Activated CD4-positive, alpha-beta memory T cell treated with anti-CD3 and anti-CD28 coated beads, Interleukin-2, amount 10 ng/mL, durations not matched to agents 7 days and 5 days (primary cell): ENCODE data around the gene CHRNB1. TPM values are rescaled to one million over a fixed set of nuclear protein-coding genes. Genes with fewer than 3 reads are reported as not detected.
"Not testable (repeated sequence)": the region's sequence is repeated elsewhere in the genome, so short reads cannot be mapped to it uniquely, and the experiment has no call there.

Source experiments
- CTCF ChIA-PET: fragments of 350-600 bp; sonication (Branson Sonifier 250); formaldehyde crosslinking; loops from one replicate; lab custom pipeline; 2021; ENCODE audit warnings: antibody characterized with exemption, inconsistent platforms; lab: Charles Lee
- POLR2A ChIA-PET: fragments of 350-600 bp; sonication (Branson Sonifier 250); formaldehyde crosslinking; loops from one replicate; lab custom pipeline; 2021; ENCODE audit warnings: antibody characterized with exemption; lab: Charles Lee
- DNase-seq: peaks from one replicate; pipeline ENCODE4 v3.0.0-alpha.2; 2020
- H3K27ac Mint-ChIP-seq: one replicate; pipeline ENCODE4 v1.8.0; 2021; ENCODE audit warnings: mild to moderate bottlenecking, mixed read lengths
- H3K27me3 Mint-ChIP-seq: one replicate; pipeline ENCODE4 v1.8.0; 2021; ENCODE audit warnings: mixed read lengths
- H3K36me3 Mint-ChIP-seq: one replicate; pipeline ENCODE4 v1.8.0; 2021; ENCODE audit warnings: low read depth, mixed read lengths
- H3K4me1 Mint-ChIP-seq: one replicate; pipeline ENCODE4 v1.8.0; 2021; ENCODE audit warnings: mixed read lengths
- H3K4me3 Mint-ChIP-seq: one replicate; pipeline ENCODE4 v1.8.0; 2021; ENCODE audit warnings: mild to moderate bottlenecking, mixed read lengths
- H3K9me3 Mint-ChIP-seq: one replicate; pipeline ENCODE4 v1.8.0; 2021; ENCODE audit warnings: mixed read lengths
- total RNA-seq, 2 experiments: library from RNA; stranded (reverse); gene quantifications; one replicate each; pipeline ENCODE4 v1.2.3, GENCODE V29; 2021

CHRNB1 gene
- total RNA-seq, 2 experiments from 2014 or later: 13.0 to 14.6 TPM

GRCh38 chr17:7482742-7483088, 37.9 kb downstream of the CHRNB1 start:
- H3K27me3 Mint-ChIP-seq, DNase-seq, H3K9me3 Mint-ChIP-seq, CTCF ChIA-PET: not testable (repeated sequence)
- Mint-ChIP-seq H3K27ac (peak overlapping the region; percentile 98), H3K4me3 (peak overlapping the region; percentile 87), H3K36me3 (peaks cover 34% of the 10 kb centered on the region), H3K4me1 (peaks cover 65% of the 10 kb centered on the region)
- POLR2A ChIA-PET: interaction anchor here (0.9 to 13.0 kb wide), 10 partner anchors 13 to 447 kb away, joined by 3 to 232 read pairs (median 24); partner anchors contain the start of genes CHRNB1, FGF11, SLC16A13 and TMEM102

- ChIA-PET CTCF (interaction anchor here (0.6 to 5.7 kb wide), 2 partner anchors 47 to 137 kb away, joined by 3 to 47 read pairs; partner anchors contain the start of gene TMEM102), POLR2A (interaction anchor here (0.7 to 13.0 kb wide), 41 partner anchors 8 to 737 kb away, joined by 3 to 232 read pairs (median 4); partner anchors contain the start of genes ACAP1, CHRNB1, FGF11 and FXR2)
- peak; percentile 96 for DNase-seq
- H3K27ac Mint-ChIP-seq: peak overlapping the region; percentile 98
- no peaks in the 10 kb centered on the region for H3K9me3 Mint-ChIP-seq
- peak overlapping the region; percentile 87 for H3K4me3 Mint-ChIP-seq
- H3K36me3 Mint-ChIP-seq: peaks cover 35% of the 10 kb centered on the region
- H3K27me3 Mint-ChIP-seq: no peaks in the 10 kb centered on the region
- peaks cover 62% of the 10 kb centered on the region for H3K4me1 Mint-ChIP-seq
Measured at GRCh38 chr17:7483255-7484066, 38.6 kb downstream of the CHRNB1 start.

GRCh38 chr17:7484067-7484918, 39.4 kb downstream of the CHRNB1 start, which contains the start of gene POLR2A:
POLR2A (plus strand) TSS chr17:7484366.
- ChIA-PET POLR2A (interaction anchor here (0.7 to 13.0 kb wide), 48 partner anchors 8 to 736 kb away, joined by 3 to 232 read pairs (median 4); partner anchors contain the start of genes ACAP1, CD68, CHRNB1 and FGF11), CTCF (interaction anchor here (0.6 to 5.7 kb wide), 4 partner anchors 8 to 136 kb away, joined by 3 to 47 read pairs (median 4); partner anchors contain the start of gene TMEM102)
- H3K27ac Mint-ChIP-seq: peak within 1 kb of the TSS; percentile 98
- no peaks in the 10 kb centered on the region for H3K9me3 Mint-ChIP-seq
- peaks cover 66% of the 10 kb centered on the region for H3K4me1 Mint-ChIP-seq
- no peaks in the 10 kb centered on the region for H3K27me3 Mint-ChIP-seq
- peaks cover 39% of the 10 kb centered on the region for H3K36me3 Mint-ChIP-seq
- peak within 1 kb of the TSS; percentile 87 for H3K4me3 Mint-ChIP-seq
- peak; percentile 97 for DNase-seq

GRCh38 chr17:7484919-7485377, 40.1 kb downstream of the CHRNB1 start:
- POLR2A ChIA-PET: interaction anchor here (0.8 to 13.0 kb wide), 42 partner anchors 9 to 735 kb away, joined by 3 to 232 read pairs (median 6); partner anchors contain the start of genes ACAP1, CD68, CHRNB1 and FGF11
- peak overlapping the region; percentile 98 for H3K27ac Mint-ChIP-seq
- peak overlapping the region; percentile 87 for H3K4me3 Mint-ChIP-seq
- no peak for DNase-seq
- H3K27me3 Mint-ChIP-seq: no peaks in the 10 kb centered on the region
- H3K9me3 Mint-ChIP-seq: no peaks in the 10 kb centered on the region
- CTCF ChIA-PET: interaction anchor here (0.6 to 5.7 kb wide), 10 partner anchors 8 to 129 kb away, joined by 3 to 47 read pairs (median 4); partner anchors contain the start of genes MPDU1 and TMEM102
- peaks cover 66% of the 10 kb centered on the region for H3K4me1 Mint-ChIP-seq
- H3K36me3 Mint-ChIP-seq: peaks cover 42% of the 10 kb centered on the region

- H3K27ac Mint-ChIP-seq: peak overlapping the region; percentile 62
- POLR2A ChIA-PET: interaction anchor here (0.7 to 13.0 kb wide), 16 partner anchors 8 to 200 kb away, joined by 3 to 232 read pairs (median 6); partner anchors contain the start of genes CHRNB1, FGF11, MPDU1 and SENP3
- DNase-seq: no peak
- H3K4me3 Mint-ChIP-seq: peak overlapping the region; percentile 87
- no peaks in the 10 kb centered on the region for H3K9me3 Mint-ChIP-seq
- H3K27me3 Mint-ChIP-seq: no peaks in the 10 kb centered on the region
- H3K36me3 Mint-ChIP-seq: peaks cover 49% of the 10 kb centered on the region
- CTCF ChIA-PET: interaction anchor here (1.3 to 5.7 kb wide), 6 partner anchors 24 to 130 kb away, joined by 3 to 47 read pairs (median 6); partner anchors contain the start of gene TMEM102
- H3K4me1 Mint-ChIP-seq: peaks cover 67% of the 10 kb centered on the region
Measured at GRCh38 chr17:7486181-7486580, 41.3 kb downstream of the CHRNB1 start.

- no peak overlapping the region for H3K27ac Mint-ChIP-seq
- CTCF ChIA-PET: no interaction called here
Measured at GRCh38 chr17:7490144-7490543, 45.3 kb downstream of the CHRNB1 start.

GRCh38 chr17:7491583-7491982, 46.7 kb downstream of the CHRNB1 start:
- DNase-seq: no peak
- peaks cover 66% of the 10 kb centered on the region for H3K36me3 Mint-ChIP-seq
- ChIA-PET POLR2A (interaction anchor here (1.3 to 1.8 kb wide), 2 partner anchors 8 to 92 kb away, joined by 3 to 4 read pairs; partner anchors contain the start of genes MPDU1 and POLR2A), CTCF (no interaction called here)
- H3K4me1 Mint-ChIP-seq: peaks cover 60% of the 10 kb centered on the region
- H3K27me3 Mint-ChIP-seq: no peaks in the 10 kb centered on the region
- H3K4me3 Mint-ChIP-seq: no peak overlapping the region
- H3K27ac Mint-ChIP-seq: no peak overlapping the region
- H3K9me3 Mint-ChIP-seq: no peaks in the 10 kb centered on the region

More at GRCh38 chr17:7490144-7490543, 45.3 kb downstream of the CHRNB1 start:
- H3K36me3 Mint-ChIP-seq: peaks cover 63% of the 10 kb centered on the region
- POLR2A ChIA-PET: interaction anchor here (1.4 kb wide), 1 partner anchor 71 kb away, joined by 3 read pairs; no protein-coding TSS in a partner anchor
- no peaks in the 10 kb centered on the region for H3K27me3 Mint-ChIP-seq
- no peak for DNase-seq
- no peak overlapping the region for H3K4me3 Mint-ChIP-seq
- peaks cover 68% of the 10 kb centered on the region for H3K4me1 Mint-ChIP-seq
- H3K9me3 Mint-ChIP-seq: no peaks in the 10 kb centered on the region

- no peaks in the 10 kb centered on the region for H3K27me3 Mint-ChIP-seq
- no peaks in the 10 kb centered on the region for H3K9me3 Mint-ChIP-seq
- ChIA-PET POLR2A (interaction anchor here (1.2 to 4.4 kb wide), 2 partner anchors 9 to 14 kb away, joined by 3 to 25 read pairs; partner anchors contain the start of genes POLR2A and ZBTB4), CTCF (interaction anchor here (1.2 kb wide), 1 partner anchor 67 kb away, joined by 6 read pairs; no protein-coding TSS in a partner anchor)
- peaks cover 76% of the 10 kb centered on the region for H3K36me3 Mint-ChIP-seq
- peaks cover 40% of the 10 kb centered on the region for H3K4me1 Mint-ChIP-seq
- H3K4me3 Mint-ChIP-seq: no peak overlapping the region
- DNase-seq: no peak
- no peak overlapping the region for H3K27ac Mint-ChIP-seq
Measured at GRCh38 chr17:7493941-7494340, 49.1 kb downstream of the CHRNB1 start.

GRCh38 chr17:7495906-7496434, 51.1 kb downstream of the CHRNB1 start:
- H3K9me3 Mint-ChIP-seq: no peaks in the 10 kb centered on the region
- DNase-seq: no peak
- POLR2A ChIA-PET: interaction anchor here (0.9 to 4.4 kb wide), 4 partner anchors 11 to 88 kb away, joined by 3 to 25 read pairs (median 4); partner anchors contain the start of genes MPDU1 and POLR2A
- no peak overlapping the region for H3K4me3 Mint-ChIP-seq
- H3K27ac Mint-ChIP-seq: no peak overlapping the region
- CTCF ChIA-PET: interaction anchor here (1.0 to 1.2 kb wide), 2 partner anchors 51 to 65 kb away, joined by 3 to 4 read pairs; no protein-coding TSS in a partner anchor
- peaks cover 74% of the 10 kb centered on the region for H3K36me3 Mint-ChIP-seq
- peaks cover 26% of the 10 kb centered on the region for H3K4me1 Mint-ChIP-seq
- no peaks in the 10 kb centered on the region for H3K27me3 Mint-ChIP-seq

GRCh38 chr17:7496470-7497183, 51.8 kb downstream of the CHRNB1 start:
- no peak for DNase-seq
- POLR2A ChIA-PET: interaction anchor here (1.0 to 4.4 kb wide), 3 partner anchors 9 to 12 kb away, joined by 3 to 25 read pairs (median 4); partner anchors contain the start of gene POLR2A
- H3K4me3 Mint-ChIP-seq: no peak overlapping the region
- H3K27ac Mint-ChIP-seq: peak overlapping the region; percentile 54
- no peaks in the 10 kb centered on the region for H3K9me3 Mint-ChIP-seq
- CTCF ChIA-PET: interaction anchor here (1.0 to 1.2 kb wide), 2 partner anchors 18 to 141 kb away, joined by 3 to 4 read pairs; no protein-coding TSS in a partner anchor
- no peaks in the 10 kb centered on the region for H3K27me3 Mint-ChIP-seq
- H3K36me3 Mint-ChIP-seq: peaks cover 77% of the 10 kb centered on the region
- H3K4me1 Mint-ChIP-seq: peaks cover 23% of the 10 kb centered on the region

- no peak overlapping the region for H3K4me3 Mint-ChIP-seq
- peaks cover 79% of the 10 kb centered on the region for H3K36me3 Mint-ChIP-seq
- H3K27me3 Mint-ChIP-seq: no peaks in the 10 kb centered on the region
- H3K27ac Mint-ChIP-seq: peak overlapping the region; percentile 54
- no peak for DNase-seq
- no peaks in the 10 kb centered on the region for H3K9me3 Mint-ChIP-seq
- POLR2A ChIA-PET: interaction anchor here (1.0 to 4.4 kb wide), 2 partner anchors 9 to 12 kb away, joined by 4 to 25 read pairs; partner anchors contain the start of gene POLR2A
- H3K4me1 Mint-ChIP-seq: peaks cover 19% of the 10 kb centered on the region
- CTCF ChIA-PET: interaction anchor here (1.0 to 1.2 kb wide), 2 partner anchors 17 to 142 kb away, joined by 3 to 4 read pairs; no protein-coding TSS in a partner anchor
Measured at GRCh38 chr17:7497228-7497627, 52.4 kb downstream of the CHRNB1 start.
